Measurements from ENCODE around the gene ORM2.

ORM2 gene

DNA sequence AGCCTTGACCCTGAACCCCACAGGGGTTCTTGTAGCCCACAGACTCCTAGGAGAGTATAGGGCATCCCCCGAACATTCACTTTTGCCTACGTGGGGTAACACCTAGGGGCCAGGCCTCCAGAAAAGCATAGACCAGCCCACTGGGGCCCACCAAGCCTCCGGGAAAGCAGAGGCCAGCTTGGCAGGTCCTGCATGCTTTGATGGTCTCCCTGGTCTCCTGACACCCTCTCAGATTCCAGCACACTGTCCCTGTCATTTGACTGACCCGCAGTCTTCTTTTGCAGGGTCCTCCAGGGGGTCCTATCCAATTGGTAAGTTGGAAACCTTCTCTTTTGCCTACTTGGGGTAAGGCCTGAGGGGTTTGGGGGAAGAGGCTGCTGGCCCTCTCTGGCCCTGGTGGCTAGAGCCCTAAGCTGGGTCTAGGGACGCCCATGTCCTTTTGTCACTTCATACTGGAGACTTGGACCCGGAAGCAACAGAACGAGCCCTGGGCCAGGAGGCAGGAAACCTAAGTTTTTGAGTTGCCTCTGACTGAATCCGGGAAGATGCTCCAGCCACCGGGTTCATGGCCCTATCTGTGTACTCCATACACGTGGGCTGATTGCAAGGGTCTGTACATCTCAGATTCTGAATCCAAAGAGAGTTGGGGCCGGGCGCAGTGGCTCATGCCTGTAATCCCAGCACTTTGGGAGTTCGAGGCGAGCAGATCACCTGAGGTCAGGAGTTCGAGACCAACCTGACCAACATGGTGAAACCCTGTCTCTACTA lies 27.7 kb upstream of the ORM2 start:
- Histone ChIP-seq H3K18ac (ENCODE audit: low read depth in 1 of 2, low read length in 2 of 2) (no peak overlapping the region), H3K36me3 (ENCODE audit: control insufficient read depth in 1 of 2, insufficient read depth in 2 of 2, low read depth in 1 of 2, low read length in 2 of 2) (peaks cover 12 to 68% of the 10 kb centered on the region in 2 experiments), H3K9me3 (ENCODE audit: control insufficient read depth, low read length) (no peaks in the 10 kb centered on the region), H4K91ac (ENCODE audit: low read length) (no peak overlapping the region), H2AK5ac (ENCODE audit: low read length, severe bottlenecking) (no peak overlapping the region), H2BK15ac (ENCODE audit: low read depth, poor library complexity, severe bottlenecking) (no peak overlapping the region), H3K27me3 (ENCODE audit: control insufficient read depth in 1 of 2, insufficient read depth in 1 of 2, low read length in 2 of 2) (no peaks in the 10 kb centered on the region), H2BK120ac (ENCODE audit: low read depth, low read length) (no peak overlapping the region), H3K14ac (ENCODE audit: low read length in 2 of 2) (no peak overlapping the region), H2BK12ac (ENCODE audit: low read length in 2 of 2) (no peak overlapping the region), H3K4me1 (ENCODE audit: control insufficient read depth, insufficient read depth, low read depth, low read length) (peaks cover 3% of the 10 kb centered on the region), H3K79me1 (replicated peaks; ENCODE audit: low read length, poor library complexity, severe bottlenecking) (no peaks in the 10 kb centered on the region), H2AFZ (ENCODE audit: low read depth, low read length) (no peak overlapping the region), H3K4me2 (ENCODE audit: low read length, poor library complexity, severe bottlenecking) (no peak overlapping the region), H3K27ac (ENCODE audit: low read length, poor library complexity, severe bottlenecking) (no peak overlapping the region), H3K23ac (ENCODE audit: low read length in 2 of 2) (no peak overlapping the region), H3K9ac (ENCODE audit: low read length) (no peak overlapping the region), H3K4me3 (ENCODE audit: insufficient read depth in 1 of 2, low read depth in 1 of 2, low read length in 2 of 2) (no peak overlapping the region), H2BK5ac (ENCODE audit: low read depth, low read length, poor library complexity, severe bottlenecking) (no peak overlapping the region), H4K8ac (ENCODE audit: low read length) (no peak overlapping the region), H3K4ac (ENCODE audit: low read depth in 1 of 2, low read length in 2 of 2) (no peak overlapping the region)
- no peak for DNase-seq
- WGBS: 89% methylated on average over 14 of the region's 15 CpGs

DNA sequence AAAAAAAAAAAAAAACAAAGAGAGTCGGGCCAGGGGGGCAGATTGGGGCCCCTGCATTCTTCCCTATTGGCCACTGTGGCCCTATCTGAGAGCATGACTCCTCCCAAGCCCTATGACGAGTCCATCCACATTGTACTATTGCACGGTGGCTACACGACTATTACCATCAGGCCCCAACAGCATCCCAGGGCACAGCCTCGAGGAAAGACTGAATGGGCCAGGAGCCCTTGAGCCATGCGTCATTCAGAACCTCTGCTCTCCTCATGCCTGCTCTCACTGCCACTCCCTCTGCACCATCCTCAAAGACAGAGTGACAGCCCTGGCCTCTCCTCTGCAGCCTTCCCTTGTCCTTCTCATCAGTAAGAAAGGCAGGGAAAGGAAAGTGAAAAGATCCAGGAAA lies 26.9 kb upstream of the ORM2 start:
- H2BK15ac ChIP-seq (ENCODE audit: low read depth, poor library complexity, severe bottlenecking): no peak overlapping the region
- H2BK5ac ChIP-seq (ENCODE audit: low read depth, low read length, poor library complexity, severe bottlenecking): no peak overlapping the region
- no peak for DNase-seq
- no peak overlapping the region for H3K23ac ChIP-seq (ENCODE audit: low read length in 2 of 2)
- no peak overlapping the region for H2BK120ac ChIP-seq (ENCODE audit: low read depth, low read length)
- H3K9ac ChIP-seq (ENCODE audit: low read length): no peak overlapping the region
- no peak overlapping the region for H2AFZ ChIP-seq (ENCODE audit: low read depth, low read length)
- H3K79me1 ChIP-seq (replicated peaks; ENCODE audit: low read length, poor library complexity, severe bottlenecking): no peaks in the 10 kb centered on the region
- H4K8ac ChIP-seq (ENCODE audit: low read length): no peak overlapping the region
- H3K4me2 ChIP-seq (ENCODE audit: low read length, poor library complexity, severe bottlenecking): no peak overlapping the region
- H4K91ac ChIP-seq (ENCODE audit: low read length): no peak overlapping the region
- no peak overlapping the region for H3K4ac ChIP-seq (ENCODE audit: low read depth in 1 of 2, low read length in 2 of 2)
- no peak overlapping the region for H3K18ac ChIP-seq (ENCODE audit: low read depth in 1 of 2, low read length in 2 of 2)
- no peak overlapping the region for H3K27ac ChIP-seq (ENCODE audit: low read length, poor library complexity, severe bottlenecking)
- H3K9me3 ChIP-seq (ENCODE audit: control insufficient read depth, low read length): no peaks in the 10 kb centered on the region
- no peaks in the 10 kb centered on the region for H3K27me3 ChIP-seq (ENCODE audit: control insufficient read depth in 1 of 2, insufficient read depth in 1 of 2, low read length in 2 of 2)
- H3K36me3 ChIP-seq (ENCODE audit: control insufficient read depth in 1 of 2, insufficient read depth in 2 of 2, low read depth in 1 of 2, low read length in 2 of 2): peaks cover 12 to 75% of the 10 kb centered on the region in 2 experiments
- peak overlapping the region in 1 of 2 experiments; percentile 18 for H3K14ac ChIP-seq (ENCODE audit: low read length in 2 of 2)
- H2BK12ac ChIP-seq (ENCODE audit: low read length in 2 of 2): no peak overlapping the region
- H3K4me1 ChIP-seq (ENCODE audit: control insufficient read depth, insufficient read depth, low read depth, low read length): peaks cover 3% of the 10 kb centered on the region
- H2AK5ac ChIP-seq (ENCODE audit: low read length, severe bottlenecking): no peak overlapping the region
- WGBS: 96% methylated on average over 6 of the region's 6 CpGs
- no peak overlapping the region for H3K4me3 ChIP-seq (ENCODE audit: insufficient read depth in 1 of 2, low read depth in 1 of 2, low read length in 2 of 2)

DNA sequence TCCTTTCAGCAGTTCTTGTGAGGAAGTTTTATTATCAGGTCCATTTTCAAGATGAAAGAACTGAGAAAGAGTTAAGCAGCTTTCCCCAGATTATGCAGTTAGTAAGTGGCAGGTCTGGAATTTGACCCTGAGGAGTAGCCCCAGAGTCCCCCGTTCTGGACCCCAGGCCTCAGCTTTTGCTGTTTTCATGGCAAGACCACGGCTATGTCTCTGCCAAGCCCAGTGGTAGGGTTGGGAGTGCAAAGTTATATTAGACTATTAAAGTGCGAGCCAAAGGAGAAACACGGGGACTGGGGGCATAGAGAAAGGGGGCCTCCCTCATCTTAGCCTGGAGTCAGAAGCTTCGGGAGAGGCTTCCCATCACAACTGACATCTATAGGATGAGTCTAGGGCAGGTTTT lies 26.1 kb upstream of the ORM2 start:
- WGBS: 87% methylated on average over 5 of the region's 5 CpGs
- DNase-seq: no peak
- Histone ChIP-seq H2AFZ (ENCODE audit: low read depth, low read length) (no peak overlapping the region), H3K36me3 (ENCODE audit: control insufficient read depth in 1 of 2, insufficient read depth in 2 of 2, low read depth in 1 of 2, low read length in 2 of 2) (peaks cover 12 to 83% of the 10 kb centered on the region in 2 experiments), H3K4me3 (ENCODE audit: insufficient read depth in 1 of 2, low read depth in 1 of 2, low read length in 2 of 2) (no peak overlapping the region), H3K4ac (ENCODE audit: low read depth in 1 of 2, low read length in 2 of 2) (no peak overlapping the region), H3K4me1 (ENCODE audit: control insufficient read depth, insufficient read depth, low read depth, low read length) (peaks cover 3% of the 10 kb centered on the region), H3K18ac (ENCODE audit: low read depth in 1 of 2, low read length in 2 of 2) (no peak overlapping the region), H3K9me3 (ENCODE audit: control insufficient read depth, low read length) (no peaks in the 10 kb centered on the region), H4K91ac (ENCODE audit: low read length) (no peak overlapping the region), H3K4me2 (ENCODE audit: low read length, poor library complexity, severe bottlenecking) (no peak overlapping the region), H3K27me3 (ENCODE audit: control insufficient read depth in 1 of 2, insufficient read depth in 1 of 2, low read length in 2 of 2) (no peaks in the 10 kb centered on the region), H4K8ac (ENCODE audit: low read length) (no peak overlapping the region), H2BK12ac (ENCODE audit: low read length in 2 of 2) (no peak overlapping the region), H3K14ac (ENCODE audit: low read length in 2 of 2) (no peak overlapping the region), H2AK5ac (ENCODE audit: low read length, severe bottlenecking) (no peak overlapping the region), H2BK15ac (ENCODE audit: low read depth, poor library complexity, severe bottlenecking) (no peak overlapping the region), H3K23ac (ENCODE audit: low read length in 2 of 2) (no peak overlapping the region), H2BK120ac (ENCODE audit: low read depth, low read length) (no peak overlapping the region), H3K9ac (ENCODE audit: low read length) (no peak overlapping the region), H3K27ac (ENCODE audit: low read length, poor library complexity, severe bottlenecking) (no peak overlapping the region), H3K79me1 (replicated peaks; ENCODE audit: low read length, poor library complexity, severe bottlenecking) (no peaks in the 10 kb centered on the region), H2BK5ac (ENCODE audit: low read depth, low read length, poor library complexity, severe bottlenecking) (no peak overlapping the region)

DNA sequence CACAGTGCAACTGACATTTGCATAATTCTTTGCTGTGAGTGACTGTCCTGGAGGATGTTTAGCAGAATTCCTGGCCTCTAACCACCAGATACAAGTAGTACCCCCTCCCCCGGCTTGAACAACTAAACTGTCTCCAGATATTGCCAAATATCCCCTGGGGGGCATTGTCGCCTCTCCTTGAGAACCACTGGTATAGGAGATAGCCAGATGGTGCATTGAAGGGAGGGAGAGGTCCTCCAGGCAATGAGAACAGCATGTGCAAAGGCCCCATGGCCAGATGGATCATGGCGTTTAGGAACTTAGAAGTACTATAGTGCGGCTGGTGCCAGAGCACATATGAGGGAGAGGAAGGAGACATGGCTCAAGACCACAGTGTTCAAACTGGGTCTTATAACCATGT lies 25.7 kb upstream of the ORM2 start:
- Histone ChIP-seq H3K4me1 (ENCODE audit: control insufficient read depth, insufficient read depth, low read depth, low read length) (peaks cover 3% of the 10 kb centered on the region), H2BK12ac (ENCODE audit: low read length in 2 of 2) (no peak overlapping the region), H3K4me2 (ENCODE audit: low read length, poor library complexity, severe bottlenecking) (no peak overlapping the region), H2AK5ac (ENCODE audit: low read length, severe bottlenecking) (no peak overlapping the region), H3K9ac (ENCODE audit: low read length) (no peak overlapping the region), H3K27ac (ENCODE audit: low read length, poor library complexity, severe bottlenecking) (no peak overlapping the region), H3K23ac (ENCODE audit: low read length in 2 of 2) (no peak overlapping the region), H3K27me3 (ENCODE audit: control insufficient read depth in 1 of 2, insufficient read depth in 1 of 2, low read length in 2 of 2) (no peaks in the 10 kb centered on the region), H3K9me3 (ENCODE audit: control insufficient read depth, low read length) (no peaks in the 10 kb centered on the region), H3K18ac (ENCODE audit: low read depth in 1 of 2, low read length in 2 of 2) (no peak overlapping the region), H3K79me1 (replicated peaks; ENCODE audit: low read length, poor library complexity, severe bottlenecking) (no peaks in the 10 kb centered on the region), H4K91ac (ENCODE audit: low read length) (no peak overlapping the region), H3K4ac (ENCODE audit: low read depth in 1 of 2, low read length in 2 of 2) (no peak overlapping the region), H2AFZ (ENCODE audit: low read depth, low read length) (no peak overlapping the region), H3K14ac (ENCODE audit: low read length in 2 of 2) (no peak overlapping the region), H4K8ac (ENCODE audit: low read length) (no peak overlapping the region), H3K4me3 (ENCODE audit: insufficient read depth in 1 of 2, low read depth in 1 of 2, low read length in 2 of 2) (no peak overlapping the region), H3K36me3 (ENCODE audit: control insufficient read depth in 1 of 2, insufficient read depth in 2 of 2, low read depth in 1 of 2, low read length in 2 of 2) (peaks cover 12 to 86% of the 10 kb centered on the region in 2 experiments), H2BK120ac (ENCODE audit: low read depth, low read length) (no peak overlapping the region), H2BK5ac (ENCODE audit: low read depth, low read length, poor library complexity, severe bottlenecking) (no peak overlapping the region), H2BK15ac (ENCODE audit: low read depth, poor library complexity, severe bottlenecking) (no peak overlapping the region)
- 94% methylated on average over 3 of the region's 4 CpGs for WGBS
- no peak for DNase-seq
